HTERT RPE-1 (cell line): ENCODE data around the gene ZMYND8.
"Not testable (repeated sequence)": the region's sequence is repeated elsewhere in the genome, so short reads cannot be mapped to it uniquely, and the experiment has no call there.

Experiments used
- in situ Hi-C: fragments of 300-500 bp; cut with MboI; formaldehyde crosslinking; loops from 4 replicates; pipeline ENCODE4 v1.14.3; 2020; ENCODE audit warnings: low sequenced_read_pairs

ZMYND8 gene

GRCh38 chr20:47272893-47273590 lies 83.5 kb downstream of the ZMYND8 start:
- in situ Hi-C loops: no loop called here

GRCh38 chr20:47271046-47271615 lies 85.4 kb downstream of the ZMYND8 start:
- in situ Hi-C loops: no loop called here

- in situ Hi-C loops: no loop called here
Observed at GRCh38 chr20:47269309-47270165, 87.0 kb downstream of the ZMYND8 start.

- in situ Hi-C loops: no loop called here
Observed at GRCh38 chr20:47267621-47268020, 88.9 kb downstream of the ZMYND8 start.

- in situ Hi-C loops: no loop called here
Observed at GRCh38 chr20:47266847-47267515, 89.5 kb downstream of the ZMYND8 start.

- in situ Hi-C loops: no loop called here
Observed at GRCh38 chr20:47265984-47266383, 90.5 kb downstream of the ZMYND8 start.

- in situ Hi-C loops: no loop called here
Observed at GRCh38 chr20:47265214-47265613, 91.3 kb downstream of the ZMYND8 start.

GRCh38 chr20:47264137-47264769 lies 92.2 kb downstream of the ZMYND8 start:
- in situ Hi-C loops: not testable (repeated sequence)

GRCh38 chr20:47263465-47264084 lies 92.9 kb downstream of the ZMYND8 start:
- in situ Hi-C loops: no loop called here

- in situ Hi-C loops: no loop called here
Observed at GRCh38 chr20:47263080-47263464, 93.4 kb downstream of the ZMYND8 start.

GRCh38 chr20:47262365-47263013 lies 94.0 kb downstream of the ZMYND8 start:
- in situ Hi-C loops: no loop called here

GRCh38 chr20:47262008-47262364 lies 94.5 kb downstream of the ZMYND8 start:
- in situ Hi-C loops: no loop called here

GRCh38 chr20:47261161-47261774 lies 95.2 kb downstream of the ZMYND8 start:
- in situ Hi-C loops: not testable (repeated sequence)

GRCh38 chr20:47260540-47261126 lies 95.9 kb downstream of the ZMYND8 start:
- in situ Hi-C loops: not testable (repeated sequence)

GRCh38 chr20:47258745-47259695 lies 97.5 kb downstream of the ZMYND8 start:
- in situ Hi-C loops: no loop called here

GRCh38 chr20:47257771-47258170 lies 98.7 kb downstream of the ZMYND8 start:
- in situ Hi-C loops: no loop called here

- in situ Hi-C loops: no loop called here
Observed at GRCh38 chr20:47257256-47257655, 99.2 kb downstream of the ZMYND8 start.

- in situ Hi-C loops: no loop called here
Observed at GRCh38 chr20:47256668-47257236, 99.7 kb downstream of the ZMYND8 start.
